Measurements from ENCODE around the gene TCF4. TPM values are rescaled to one million over a fixed set of nuclear protein-coding genes. Genes with fewer than 3 reads are reported as not detected.

TCF4 gene
- polyA plus RNA-seq, 1 donor: 77.2 TPM

DNA sequence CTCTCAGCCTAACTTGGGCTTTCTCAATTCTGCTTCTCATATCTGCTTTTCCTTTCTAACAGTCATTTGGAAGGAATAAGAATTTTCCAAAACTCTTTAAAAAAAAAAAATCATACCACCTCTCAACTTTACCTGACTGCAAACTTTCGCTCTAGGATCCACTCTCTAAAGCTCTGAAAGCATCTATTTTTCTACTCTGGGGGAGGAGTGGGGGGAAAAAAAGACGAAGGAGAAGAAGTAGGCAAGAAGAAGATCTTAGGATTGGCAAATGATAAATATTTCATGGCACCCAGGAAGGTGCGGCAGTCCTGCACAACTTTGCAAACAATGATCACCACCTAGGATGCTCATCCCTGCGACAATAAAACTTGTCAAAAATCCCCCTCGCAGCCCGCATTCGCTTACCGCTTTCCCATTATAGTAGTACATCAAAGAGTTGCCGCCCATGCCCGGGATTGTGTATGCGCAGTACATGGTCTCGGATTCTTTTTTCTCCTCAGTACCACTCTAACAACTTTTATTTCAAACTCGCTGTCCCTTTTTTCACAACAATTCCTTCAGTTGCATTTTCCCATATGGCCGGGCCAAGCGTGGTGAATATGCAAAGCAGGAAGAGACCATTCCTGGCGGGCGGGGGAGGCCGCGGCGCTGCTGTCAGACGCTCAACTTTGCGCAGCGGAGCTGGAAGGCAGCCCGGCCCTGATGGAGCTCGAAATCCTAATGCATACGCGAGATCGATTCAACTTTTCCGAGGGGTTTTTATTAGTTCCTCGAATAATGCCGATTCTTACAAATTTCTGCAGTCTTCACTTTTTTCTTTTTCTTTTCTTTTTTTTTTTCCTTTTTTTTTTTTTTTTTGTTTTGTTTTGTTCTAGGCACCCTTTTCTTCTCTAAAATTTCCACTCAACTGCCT is 266.5 kb downstream of the TCF4 start:
- DNase-seq: peak; percentile 89

DNA sequence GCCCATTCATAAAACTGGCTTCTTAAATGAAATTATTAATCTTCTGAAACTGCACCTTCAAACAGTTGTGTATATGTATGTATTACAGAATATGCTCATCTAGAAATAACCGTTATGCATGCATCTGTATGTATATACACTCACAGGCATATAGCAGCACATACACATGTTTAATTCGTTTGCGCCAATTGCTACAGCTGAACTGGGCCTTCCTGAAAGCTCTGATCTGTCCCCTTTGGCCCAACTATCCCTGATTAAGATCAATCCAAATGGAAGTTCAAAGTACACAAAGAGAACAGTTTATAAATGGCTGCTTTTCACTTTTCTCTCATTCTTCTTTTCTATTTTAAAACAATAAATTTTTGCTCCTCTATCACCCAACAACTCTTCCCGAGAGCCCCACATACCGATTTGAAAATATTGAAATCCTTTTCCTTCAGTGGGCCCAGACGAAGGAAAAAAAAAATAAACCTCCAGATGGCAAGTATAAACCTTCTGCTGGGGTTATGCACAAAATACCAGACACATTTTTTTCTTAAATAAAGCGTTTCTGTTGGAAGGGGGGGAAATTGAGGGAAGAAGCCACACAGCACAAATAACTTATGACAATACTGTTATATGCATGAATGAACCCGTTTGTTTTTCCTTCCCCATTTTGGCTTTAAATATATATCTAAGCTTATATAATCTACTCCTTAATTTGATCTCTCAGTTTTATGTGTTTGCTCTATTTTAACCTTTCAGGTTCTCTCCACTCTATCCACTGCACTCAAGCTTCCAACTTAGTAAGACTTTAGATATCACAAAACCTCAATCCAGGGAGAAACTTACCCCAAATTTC is 267.3 kb downstream of the TCF4 start:
- DNase-seq: no peak

DNA sequence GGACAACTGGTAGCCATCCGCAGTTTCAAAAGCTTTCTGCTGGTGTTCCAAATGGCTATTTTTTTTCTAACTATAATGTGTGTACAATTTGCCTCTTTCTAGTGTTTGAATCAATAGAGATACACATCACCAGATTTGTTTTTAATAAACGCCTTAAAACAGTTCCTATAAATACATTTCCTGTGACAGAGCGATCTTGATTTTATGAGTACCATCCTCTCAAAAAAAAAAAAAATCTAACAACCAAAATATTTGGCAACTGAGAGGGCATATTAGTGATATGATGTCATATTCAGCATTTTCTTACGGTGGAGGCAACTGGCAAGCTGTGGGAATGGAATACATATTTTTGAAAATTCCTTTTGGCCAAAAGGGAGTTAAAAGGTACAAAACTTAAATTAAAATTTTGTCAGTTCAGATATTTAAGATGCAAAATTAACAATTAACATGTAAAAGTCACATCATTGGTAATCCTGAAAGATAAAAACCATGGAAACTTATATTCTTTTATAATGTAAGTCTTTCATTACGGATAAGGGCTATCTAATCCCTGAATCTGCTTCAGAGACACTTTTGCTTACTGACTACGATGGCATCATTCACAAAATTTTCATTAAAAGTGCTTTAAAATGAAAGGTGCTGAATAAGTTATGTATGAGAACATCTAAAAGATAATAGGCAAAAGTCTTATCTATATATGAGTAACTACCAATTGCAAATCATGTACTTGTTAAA is 268.4 kb downstream of the TCF4 start:
- no peak for DNase-seq

DNA sequence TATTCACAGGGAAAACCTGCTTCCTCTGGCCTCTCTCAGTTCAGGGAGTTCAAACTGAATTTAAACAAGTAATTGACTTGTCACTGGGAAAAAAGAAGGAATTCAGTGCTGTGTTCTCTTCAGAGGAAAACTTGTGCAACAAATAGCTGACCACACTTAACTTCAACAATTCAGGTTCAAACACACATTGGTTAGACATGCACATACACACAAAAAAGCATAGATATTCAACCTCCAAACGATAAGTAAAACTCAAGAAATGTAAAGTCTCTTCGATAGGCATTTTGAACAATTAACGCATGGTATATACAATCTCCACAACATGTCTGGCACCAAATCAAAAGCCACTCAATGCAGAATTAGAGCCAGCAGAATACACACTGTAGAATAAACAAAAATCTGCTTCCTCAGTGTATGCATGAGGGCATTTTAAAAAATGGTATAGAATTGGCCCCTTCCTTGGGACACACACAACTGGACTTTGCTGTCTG is 269.0 kb downstream of the TCF4 start:
- no peak for DNase-seq

DNA sequence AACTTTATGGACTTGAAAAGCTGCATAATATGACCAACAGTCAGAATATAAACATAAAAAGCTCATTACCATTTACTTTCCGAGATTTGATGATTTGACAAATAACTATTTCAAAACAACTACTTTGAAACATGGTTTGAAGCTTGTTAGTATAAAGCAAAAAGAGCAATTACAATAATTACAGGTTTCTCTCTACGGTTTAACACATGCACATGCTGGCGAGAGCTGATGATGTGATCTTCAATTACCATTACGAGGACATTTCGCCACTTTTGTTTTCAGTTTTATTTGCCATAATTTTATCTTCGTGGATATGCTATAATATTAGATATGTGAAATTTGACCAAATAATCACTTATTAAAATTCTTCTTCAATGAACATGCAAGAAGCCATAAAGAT is 270.1 kb downstream of the TCF4 start:
- DNase-seq: no peak

DNA sequence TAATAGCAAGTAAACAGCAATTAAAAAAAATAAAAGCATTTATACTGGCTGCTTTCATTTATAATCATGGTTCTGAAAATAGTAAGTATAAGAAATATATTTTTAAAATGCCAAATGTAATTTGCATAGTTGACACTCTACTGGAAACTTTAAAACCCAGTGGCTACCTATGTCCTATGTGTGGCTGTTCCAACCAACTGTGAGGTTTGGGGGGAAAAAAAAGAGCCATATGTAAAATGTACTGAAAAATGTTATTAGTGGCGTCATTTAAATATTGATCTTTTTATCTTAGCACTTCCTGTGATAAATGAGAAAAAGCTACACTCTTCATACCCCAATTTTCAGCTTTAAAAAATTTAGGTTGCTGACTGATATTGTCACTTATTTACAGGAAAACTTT is 270.7 kb downstream of the TCF4 start:
- DNase-seq: no peak

DNA sequence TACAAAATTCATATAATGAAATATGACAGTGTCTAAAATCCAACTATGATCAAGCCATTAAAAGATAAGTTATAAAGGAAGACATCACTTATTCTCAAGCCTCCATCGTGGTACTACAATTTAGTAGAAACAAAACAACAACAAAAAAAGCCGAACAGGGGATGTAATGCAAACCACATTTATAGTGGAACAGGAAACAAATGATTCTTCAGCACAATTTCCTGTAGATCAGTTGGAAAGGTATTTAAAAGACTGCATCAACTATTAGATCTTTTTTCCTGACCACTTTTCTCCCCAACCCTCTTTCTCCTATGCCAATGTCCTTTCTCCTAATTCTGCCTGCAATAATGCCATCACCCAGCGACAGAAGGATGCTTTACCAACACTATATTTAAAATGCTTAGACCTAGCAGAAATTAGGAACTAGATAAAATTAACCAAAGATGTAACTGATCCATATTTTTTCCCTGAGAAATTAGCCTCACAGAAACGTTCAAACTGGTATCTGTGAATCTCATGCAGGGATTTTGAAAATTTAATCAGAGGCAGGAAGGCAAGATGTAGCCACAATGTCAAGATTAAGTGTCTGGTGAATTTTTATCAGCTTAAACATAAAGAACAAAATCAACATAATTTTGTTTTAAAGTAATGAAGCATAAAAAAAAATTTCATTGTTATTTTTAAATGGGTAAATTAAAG is 271.4 kb downstream of the TCF4 start:
- no peak for DNase-seq

DNA sequence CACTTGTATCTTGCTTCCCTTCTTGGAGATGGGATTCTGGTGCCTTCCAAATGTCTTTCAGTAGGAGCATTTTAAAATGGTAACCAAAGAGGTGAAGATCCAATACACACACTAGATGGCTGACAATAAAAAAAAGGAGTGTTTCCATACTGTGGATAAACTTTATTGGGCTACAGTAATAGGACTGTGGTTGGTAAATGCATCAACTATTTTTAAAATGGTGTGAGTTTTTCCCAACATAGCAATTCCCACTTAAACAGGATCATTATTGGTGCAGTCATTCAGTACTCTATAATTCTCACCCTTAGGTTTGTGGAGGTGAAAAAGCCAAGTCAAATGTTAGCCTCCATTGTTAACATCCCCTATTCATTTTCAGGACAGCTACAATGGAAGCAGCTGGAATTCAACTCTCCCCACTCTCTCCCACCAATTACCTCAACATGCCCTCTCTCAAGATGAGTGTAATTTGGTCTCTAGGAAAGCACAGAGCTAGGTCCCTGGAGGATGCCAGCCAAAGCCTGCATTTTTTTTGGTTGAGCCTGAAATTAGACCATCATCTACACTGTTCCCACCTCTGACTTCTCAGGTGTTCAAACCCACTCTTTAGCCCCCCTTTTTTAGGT is 273.3 kb downstream of the TCF4 start:
- DNase-seq: no peak

DNA sequence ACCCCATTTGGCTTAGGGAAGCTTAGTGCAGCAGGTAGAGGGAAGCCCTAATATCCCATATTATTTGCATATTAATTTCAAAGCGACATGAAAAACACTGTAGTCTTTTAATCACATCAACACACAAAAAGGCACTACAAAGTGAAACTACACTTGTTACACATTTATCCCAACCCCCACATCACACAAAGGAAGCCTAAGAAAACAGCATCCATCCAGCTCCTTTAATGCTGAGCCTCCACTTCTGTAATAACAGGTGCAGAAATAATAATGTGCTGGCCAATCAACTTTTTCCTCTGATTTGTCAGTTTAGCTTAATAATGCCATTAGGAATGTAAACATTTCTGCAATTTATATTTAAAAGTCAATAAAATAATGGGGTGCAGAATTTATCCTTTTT is 274.0 kb downstream of the TCF4 start:
- DNase-seq: no peak

DNA sequence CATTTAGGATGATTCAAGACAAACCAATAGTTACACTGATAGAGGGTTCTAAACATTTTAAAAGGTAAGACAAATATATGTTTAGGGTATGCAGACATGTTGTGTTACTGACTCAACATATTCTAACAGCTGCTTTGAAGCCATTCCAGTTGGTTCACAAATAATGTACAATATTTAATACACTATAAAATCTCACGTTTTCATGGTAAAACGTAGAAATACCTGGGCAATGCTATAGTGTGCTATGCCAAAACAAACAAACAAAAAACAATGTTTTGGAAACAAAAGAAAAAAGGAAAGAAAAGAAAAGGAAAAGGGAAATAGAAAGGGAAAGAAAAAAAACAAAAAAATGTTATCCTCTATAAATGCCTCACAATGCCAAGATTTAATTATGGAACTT is 277.1 kb downstream of the TCF4 start:
- DNase-seq: no peak

DNA sequence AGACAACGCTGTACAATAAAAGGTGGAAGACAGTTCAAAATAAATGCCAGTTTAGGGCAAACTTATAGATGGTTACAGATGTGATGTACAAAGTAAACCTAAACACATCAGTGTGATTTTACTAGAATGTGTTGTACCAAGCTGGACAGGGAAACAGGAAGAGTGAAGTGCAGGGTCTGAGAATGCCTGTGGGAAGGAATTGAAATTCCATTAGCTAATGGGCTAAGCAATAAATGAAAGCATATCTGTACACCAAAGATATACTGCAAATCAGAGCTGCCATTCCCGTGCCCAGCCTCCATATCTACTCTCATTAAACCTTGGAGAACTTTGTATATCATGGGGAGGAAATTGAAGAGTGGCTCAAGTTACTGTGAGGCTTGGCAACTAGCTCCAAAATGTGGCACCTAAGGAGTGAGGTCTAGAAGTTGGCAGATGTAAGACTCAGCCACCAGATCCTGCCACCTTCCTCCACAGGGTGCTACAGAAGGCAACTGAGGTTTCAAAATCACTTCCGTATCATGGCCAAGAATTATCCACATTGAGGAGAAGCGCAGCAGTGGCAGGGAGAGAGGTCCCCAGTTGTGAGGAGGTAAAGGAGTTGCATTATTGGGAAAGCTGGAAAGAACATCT is 277.8 kb downstream of the TCF4 start:
- no peak for DNase-seq

DNA sequence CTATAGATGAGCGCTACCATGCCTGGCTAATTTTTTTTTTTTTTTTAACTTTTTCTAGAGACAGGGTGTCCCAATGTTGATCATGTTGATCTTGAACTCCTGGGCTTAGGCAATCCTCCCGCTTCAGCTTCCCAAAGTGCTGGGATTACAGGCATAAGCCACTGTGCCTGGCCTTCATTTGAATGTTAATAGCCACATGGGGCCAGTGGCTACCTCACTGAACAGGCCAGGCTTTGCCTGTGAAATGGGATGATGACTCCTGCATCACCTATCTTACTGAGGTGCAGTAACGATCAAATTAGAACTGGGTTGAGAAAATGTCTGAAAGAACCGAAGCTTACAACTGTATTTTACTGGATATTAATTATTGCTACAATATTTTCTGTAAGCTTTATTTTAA is 278.7 kb downstream of the TCF4 start:
- DNase-seq: no peak

DNA sequence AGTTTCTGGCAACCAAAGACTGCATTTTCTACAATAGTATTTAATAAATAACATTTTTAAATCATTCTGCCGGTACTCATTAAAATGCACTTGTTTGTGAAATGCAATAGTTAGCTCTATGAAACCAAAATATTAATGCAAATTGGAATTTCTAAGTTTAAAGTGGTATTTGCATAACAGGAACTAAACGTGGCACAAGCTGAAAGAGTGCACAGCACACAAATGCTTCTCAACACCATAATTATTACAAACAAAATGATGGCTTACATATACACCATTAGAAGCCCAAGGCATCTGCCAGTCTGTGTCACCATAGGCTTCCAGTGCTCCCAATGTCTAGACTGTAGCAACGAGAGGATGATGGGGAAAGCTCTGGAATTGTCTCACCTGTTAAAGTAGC is 280.5 kb downstream of the TCF4 start:
- DNase-seq: no peak

DNA sequence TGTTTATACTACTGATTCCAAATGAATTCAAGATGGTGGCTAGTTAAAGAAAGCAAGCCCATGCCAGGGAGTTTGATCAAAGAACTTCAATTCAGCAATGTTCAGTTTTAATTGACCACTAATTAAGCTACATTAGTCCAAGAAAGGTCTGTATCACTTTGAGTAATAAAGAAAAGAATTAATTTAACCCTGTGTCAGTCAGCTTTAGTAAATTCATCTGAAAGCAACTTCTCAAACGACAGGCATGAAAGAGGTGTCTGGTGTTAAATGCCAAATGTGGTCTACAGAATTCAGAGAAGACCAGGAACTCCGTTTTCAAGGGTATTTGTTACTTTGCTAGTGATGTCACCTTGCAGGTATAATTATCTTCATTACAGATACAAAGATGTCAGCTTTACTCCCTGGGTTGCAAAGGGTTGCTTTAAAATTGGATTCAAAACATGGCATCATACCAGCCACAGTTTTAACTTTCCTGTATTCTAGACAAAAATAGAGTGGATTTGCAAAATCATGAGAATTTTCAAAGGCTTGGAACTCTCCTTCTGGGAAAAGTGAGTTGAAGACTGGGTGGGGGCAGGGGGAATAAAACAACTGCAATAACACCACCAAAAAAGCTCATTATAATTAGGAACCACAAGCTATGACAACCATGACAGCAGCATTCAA is 281.5 kb downstream of the TCF4 start:
- DNase-seq: no peak

DNA sequence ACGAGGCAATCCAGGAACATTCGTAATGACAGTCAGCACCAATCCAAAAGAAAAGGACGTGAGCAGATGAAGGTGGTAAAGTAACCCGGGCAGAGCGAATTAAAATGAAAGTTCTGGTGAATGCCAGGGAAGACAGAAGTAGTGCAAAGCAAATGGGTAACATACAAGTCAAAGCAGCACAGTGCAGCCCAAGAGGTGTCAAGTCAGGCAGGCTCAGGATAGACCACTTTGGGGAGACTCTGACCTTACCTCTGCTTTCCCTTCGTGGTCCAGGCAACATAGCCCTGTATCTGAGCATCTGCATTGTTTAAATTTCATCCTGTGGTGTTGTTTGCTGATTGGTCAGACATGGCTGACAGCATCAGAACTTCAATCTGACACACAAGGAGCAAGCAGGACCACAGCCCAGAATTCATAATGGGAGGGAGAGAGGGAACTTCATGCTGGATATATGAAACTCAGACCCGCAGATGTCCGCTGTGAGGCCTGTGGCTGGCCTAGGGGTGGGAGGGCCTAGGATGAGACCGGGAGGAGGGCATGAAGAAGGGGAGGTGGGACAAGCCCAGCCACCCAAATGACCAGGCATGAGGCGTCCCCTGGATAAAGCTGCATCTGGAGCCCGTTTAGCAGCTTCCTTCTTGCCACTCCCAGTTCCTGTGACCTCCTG is 285.7 kb downstream of the TCF4 start:
- DNase-seq: no peak

DNA sequence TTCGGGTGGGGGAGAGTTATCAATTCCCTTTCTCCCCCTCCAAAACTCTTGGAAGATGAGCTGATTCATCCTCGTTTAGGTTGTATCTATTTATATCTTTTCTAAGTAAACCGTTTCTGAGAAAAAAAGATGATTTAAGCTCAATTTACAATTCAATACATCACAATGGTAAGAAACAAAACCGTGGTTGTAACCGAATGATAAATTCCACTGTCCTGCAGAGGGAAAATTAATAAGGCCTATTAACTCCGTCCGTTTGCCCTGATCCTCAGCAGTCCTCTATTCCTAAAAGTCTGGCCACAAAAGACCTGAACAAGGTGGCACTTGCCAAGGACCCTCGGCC is 286.2 kb downstream of the TCF4 start:
- no peak for DNase-seq

DNA sequence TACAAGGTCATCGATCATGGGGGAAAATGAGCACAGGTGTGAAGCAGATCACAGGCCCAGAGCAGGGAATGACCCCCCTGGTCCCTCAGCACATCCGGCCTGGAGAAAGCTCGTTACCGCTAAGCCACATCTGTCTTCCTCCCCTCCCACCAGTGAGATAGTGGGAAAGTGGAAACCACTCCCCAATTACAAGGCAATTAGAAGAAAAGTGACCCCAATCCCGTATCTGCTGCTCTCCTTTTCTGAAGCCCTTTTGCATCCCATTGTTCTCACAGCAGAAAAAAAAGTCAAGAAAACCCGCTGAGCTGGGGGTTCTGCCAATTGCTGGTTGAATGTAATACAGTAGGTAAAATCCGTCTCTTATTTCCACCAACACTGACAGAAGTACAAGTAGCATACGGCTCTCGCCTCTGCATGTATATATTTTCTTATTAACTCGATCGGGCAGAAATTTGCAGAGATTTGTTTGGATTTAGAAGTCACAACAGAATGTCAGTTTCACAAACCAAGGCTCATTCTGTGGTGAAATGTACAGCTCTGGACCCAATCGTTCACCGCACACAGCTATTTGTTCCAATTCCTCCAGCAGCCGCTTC is 287.0 kb downstream of the TCF4 start:
- DNase-seq: no peak

DNA sequence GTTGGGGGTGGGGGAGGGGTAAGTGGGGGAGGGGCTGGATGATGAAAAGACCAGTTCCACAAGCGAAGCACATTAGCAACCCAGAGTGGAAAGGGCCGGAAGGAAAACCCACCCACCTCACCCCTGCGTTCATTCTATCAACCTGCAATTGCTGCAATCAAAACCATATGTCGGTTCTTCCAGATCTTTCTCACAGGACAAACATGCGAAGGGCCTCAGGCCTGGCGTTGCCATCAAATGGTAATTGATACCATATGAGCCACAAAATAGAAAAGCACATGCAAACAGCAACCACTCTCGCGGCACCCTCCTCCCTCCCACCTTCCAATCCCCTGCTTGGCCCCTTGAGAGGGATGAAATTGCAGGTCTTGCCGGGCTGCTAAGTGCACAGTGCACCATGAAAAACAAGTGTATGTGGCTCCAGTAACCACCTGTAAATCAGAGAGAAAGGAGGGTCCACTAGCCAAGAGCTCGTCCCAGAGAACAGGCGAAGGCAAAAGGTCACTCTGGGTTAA is 287.5 kb downstream of the TCF4 start:
- DNase-seq: peak; percentile 37

DNA sequence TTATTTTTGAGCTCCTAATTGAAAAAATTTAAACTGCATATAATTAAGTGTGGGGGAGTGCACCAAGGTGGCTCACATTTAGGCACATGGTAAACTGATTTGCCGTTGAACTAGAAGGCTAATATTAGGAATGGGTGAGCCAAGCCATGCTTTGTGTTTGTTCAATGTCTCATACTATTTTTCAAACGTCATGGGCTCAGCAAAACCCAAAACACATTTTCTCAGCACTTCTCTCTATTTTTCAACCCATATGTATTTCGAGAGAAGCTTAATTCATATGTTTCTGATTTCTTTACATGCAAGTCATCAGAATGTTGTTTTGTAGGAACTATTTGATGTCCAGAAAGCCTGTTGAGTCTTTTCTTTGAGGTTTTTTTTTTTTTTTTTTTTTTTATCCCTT is 291.2 kb downstream of the TCF4 start:
- DNase-seq: no peak

Measured in left kidney (tissue), 2 donors.